Liver (tissue), 9 donors: ENCODE results near the gene NFATC1. TPM values are rescaled to one million over a fixed set of nuclear protein-coding genes. Genes with fewer than 3 reads are reported as not detected.

Source experiments
- DNase-seq: peaks from one replicate; pipeline ENCODE4 v3.0.0-alpha.2; 2017; ENCODE audit warnings: low spot score
- H3K27ac ChIP-seq, 2 donors: one replicate each; pipeline ENCODE4 v1.7.0; 2013; ENCODE audit warnings: inconsistent platforms in 2 of 2, low read length in 2 of 2, control low read depth in 1 of 2, low read depth in 1 of 2, mild to moderate bottlenecking in 1 of 2
- H3K27me3 ChIP-seq, 4 donors: one replicate each; pipeline versions ENCODE4 v1.6.1 to v1.7.0; 2013; ENCODE audit warnings: low read length in 3 of 4, inconsistent platforms in 1 of 4, mild to moderate bottlenecking in 1 of 4, moderate library complexity in 1 of 4; ENCODE audit not compliant: control insufficient read depth in 4 of 4, insufficient read depth in 4 of 4
- H3K36me3 ChIP-seq, 4 donors: one replicate each; pipeline versions ENCODE4 v1.6.1 to v1.7.0; 2013; ENCODE audit warnings: low read length in 3 of 4, mild to moderate bottlenecking in 3 of 4, low read depth in 1 of 4, moderate library complexity in 1 of 4; ENCODE audit not compliant: control insufficient read depth in 4 of 4, insufficient read depth in 3 of 4
- H3K4me1 ChIP-seq, 4 donors: one replicate each; pipeline versions ENCODE4 v1.6.1 to v1.7.0; 2013; ENCODE audit warnings: low read length in 3 of 4, mild to moderate bottlenecking in 3 of 4, moderate library complexity in 1 of 4; ENCODE audit not compliant: control insufficient read depth in 4 of 4, insufficient read depth in 4 of 4
- H3K4me3 ChIP-seq, 3 donors: one replicate each; pipeline versions ENCODE4 v1.6.1 to v1.7.0; 2013; ENCODE audit warnings: low read length in 3 of 3, control low read depth in 1 of 3, low read depth in 1 of 3, mild to moderate bottlenecking in 1 of 3
- H3K9ac ChIP-seq, 2 donors: one replicate each; pipeline ENCODE4 v1.7.0; 2013; ENCODE audit warnings: low read length in 2 of 2, mild to moderate bottlenecking in 2 of 2, moderate library complexity in 2 of 2, control low read depth in 1 of 2, low read depth in 1 of 2
- H3K9me3 ChIP-seq, 4 donors: one replicate each; pipeline versions ENCODE4 v1.6.1 to v1.7.0; 2013; ENCODE audit warnings: low read length in 3 of 4; ENCODE audit not compliant: control insufficient read depth in 4 of 4
- ATF3 ChIP-seq: IDR thresholded peaks from 2 replicates; pipeline ENCODE4 v1.6.1; 2016; ENCODE audit warnings: antibody characterized with exemption
- CTCF ChIP-seq: fragments of 150-350 bp; IDR thresholded peaks from 2 replicates; pipeline ENCODE4 v1.5.1; 2017; ENCODE audit warnings: improper control_type of control experiment, low read depth, low read length; ENCODE audit not compliant: missing input control
- EGR1 ChIP-seq, 2 donors: IDR thresholded peaks; 2 replicates each; pipeline ENCODE4 v1.6.1; 2016 to 2018; ENCODE audit warnings: antibody characterized with exemption in 2 of 2, low read depth in 2 of 2
- FOXA1 ChIP-seq: IDR thresholded peaks from 2 replicates; pipeline ENCODE4 v1.6.1; 2016; ENCODE audit warnings: antibody characterized with exemption
- FOXA2 ChIP-seq: IDR thresholded peaks from 2 replicates; pipeline ENCODE4 v1.6.1; 2016; ENCODE audit warnings: antibody characterized with exemption
- GABPA ChIP-seq, 2 donors: IDR thresholded peaks in 1 of 2; conservative IDR thresholded peaks in 1 of 2; 2 replicates each; pipeline ENCODE4 v1.6.1; 2016; ENCODE audit warnings: antibody characterized with exemption in 2 of 2, mild to moderate bottlenecking in 1 of 2, moderate library complexity in 1 of 2
- HNF4A ChIP-seq, 2 donors: conservative IDR thresholded peaks; 2 replicates each; pipeline ENCODE4 v1.6.1; 2016; ENCODE audit warnings: antibody characterized with exemption in 2 of 2, mild to moderate bottlenecking in 2 of 2
- HNF4G ChIP-seq: IDR thresholded peaks from 2 replicates; pipeline ENCODE4 v1.6.1; 2016; ENCODE audit warnings: antibody characterized with exemption
- JUND ChIP-seq, 2 donors: IDR thresholded peaks; 2 replicates each; pipeline ENCODE4 v1.6.1; 2016; ENCODE audit warnings: antibody characterized with exemption in 2 of 2
- MAX ChIP-seq: IDR thresholded peaks from 2 replicates; pipeline ENCODE4 v1.6.1; 2016; ENCODE audit warnings: antibody characterized with exemption
- NR2F2 ChIP-seq: IDR thresholded peaks from 2 replicates; pipeline ENCODE4 v1.6.1; 2016; ENCODE audit warnings: antibody characterized with exemption
- RAD21 ChIP-seq, 2 donors: IDR thresholded peaks; 2 replicates each; pipeline ENCODE4 v1.6.1; 2016; ENCODE audit warnings: antibody characterized with exemption in 2 of 2, mild to moderate bottlenecking in 2 of 2
- REST ChIP-seq: IDR thresholded peaks from 2 replicates; pipeline ENCODE4 v1.6.1; 2016; ENCODE audit warnings: antibody characterized with exemption, mild to moderate bottlenecking
- RXRA ChIP-seq, 2 donors: IDR thresholded peaks; 2 replicates each; pipeline ENCODE4 v1.6.1; 2017 to 2018; ENCODE audit warnings: antibody characterized with exemption in 2 of 2, mild to moderate bottlenecking in 1 of 2
- SP1 ChIP-seq: IDR thresholded peaks from 2 replicates; pipeline ENCODE4 v1.6.1; 2018; ENCODE audit warnings: antibody characterized with exemption, mild to moderate bottlenecking
- TAF1 ChIP-seq: conservative IDR thresholded peaks from 2 replicates; pipeline ENCODE4 v1.6.1; 2016; ENCODE audit warnings: antibody characterized with exemption, mild to moderate bottlenecking
- YY1 ChIP-seq: IDR thresholded peaks from 2 replicates; pipeline ENCODE4 v1.6.1; 2016; ENCODE audit warnings: antibody characterized with exemption, mild to moderate bottlenecking
- ZBTB33 ChIP-seq: IDR thresholded peaks from 2 replicates; pipeline ENCODE4 v1.6.1; 2016; ENCODE audit warnings: antibody characterized with exemption
- WGBS: extraction: QIAGEN DNeasy Blood & Tissue Kit; methylation state at CpG from one replicate; pipeline ENCODE4 v1.1.7; 2013; 5-methylcytosine and 5-hydroxymethylcytosine counted together
- polyA plus RNA-seq, 2 donors: library from polyadenylated mRNA; stranded (reverse) in 1 of 2; unstranded in 1 of 2; fragments of 200-250 nt in 1 of 2; fragments of >200 nt in 1 of 2; fragmentation: Nextera tagmentation in 1 of 2; extraction: Ambion mirVana in 1 of 2; gene quantifications; one replicate each; pipeline versions ENCODE4 v1.2.1 to v1.2.3, GENCODE V29; 2013 to 2015
- total RNA-seq, 2 donors: library from RNA; depleted of rRNA; stranded (reverse); fragments of >200 nt; gene quantifications; one replicate each; pipeline ENCODE4 v1.2.3, GENCODE V29; 2014
- donor health status: healthy.
- donor health status: healthy.
- donor health status: healthy.
- donor health status: healthy.
- donor health status: healthy.

The NFATC1 gene
- total and polyA plus RNA-seq, 4 donors: 0.57 to 2.2 (median 1.3) TPM

GRCh38 chr18:79558933-79559416, 163.2 kb downstream of the NFATC1 start:
- DNase-seq: no peak
- H3K9ac ChIP-seq: no peak overlapping the region
- H3K9me3 ChIP-seq: peaks cover 0 to 4% (median 0%) of the 10 kb centered on the region in 4 donors
- H3K4me1 ChIP-seq: no peaks in the 10 kb centered on the region
- H3K27me3 ChIP-seq: no peaks in the 10 kb centered on the region
- no peak for TF ChIP-seq MAX
- no peak for TF ChIP-seq HNF4G
- no peak for TF ChIP-seq YY1
- no peak for TF ChIP-seq REST
- TF ChIP-seq EGR1 (IDR thresholded peaks at IDR 0.05; ENCODE audit: low read depth in 2 of 2): no peak
- no peak for TF ChIP-seq RXRA (IDR thresholded peaks at IDR 0.05)
- TF ChIP-seq ZBTB33: no peak
- TF ChIP-seq RAD21 (IDR thresholded peaks at IDR 0.05): no peak
- no peak for TF ChIP-seq TAF1
- no peak for TF ChIP-seq NR2F2
- TF ChIP-seq CTCF: no peak
- no peak for TF ChIP-seq FOXA1
- no peak for TF ChIP-seq HNF4A (conservative IDR thresholded peaks at IDR 0.05)
- no peak for TF ChIP-seq FOXA2
- TF ChIP-seq ATF3: no peak
- TF ChIP-seq JUND (IDR thresholded peaks at IDR 0.05): no peak
- TF ChIP-seq SP1: no peak
- TF ChIP-seq GABPA (IDR thresholded peaks at IDR 0.05 in 1 of 2, conservative IDR thresholded peaks at IDR 0.05 in 1 of 2): no peak
- 89% methylated on average over 18 of the region's 18 CpGs for WGBS
- no peak overlapping the region for H3K4me3 ChIP-seq
- H3K27ac ChIP-seq: no peak overlapping the region
- H3K36me3 ChIP-seq: no peaks in the 10 kb centered on the region
